ENCODE results near the gene RFTN2.
"Not testable (repeated sequence)": the region's sequence is repeated elsewhere in the genome, so short reads cannot be mapped to it uniquely, and the experiment has no call there.

Gene RFTN2

DNA sequence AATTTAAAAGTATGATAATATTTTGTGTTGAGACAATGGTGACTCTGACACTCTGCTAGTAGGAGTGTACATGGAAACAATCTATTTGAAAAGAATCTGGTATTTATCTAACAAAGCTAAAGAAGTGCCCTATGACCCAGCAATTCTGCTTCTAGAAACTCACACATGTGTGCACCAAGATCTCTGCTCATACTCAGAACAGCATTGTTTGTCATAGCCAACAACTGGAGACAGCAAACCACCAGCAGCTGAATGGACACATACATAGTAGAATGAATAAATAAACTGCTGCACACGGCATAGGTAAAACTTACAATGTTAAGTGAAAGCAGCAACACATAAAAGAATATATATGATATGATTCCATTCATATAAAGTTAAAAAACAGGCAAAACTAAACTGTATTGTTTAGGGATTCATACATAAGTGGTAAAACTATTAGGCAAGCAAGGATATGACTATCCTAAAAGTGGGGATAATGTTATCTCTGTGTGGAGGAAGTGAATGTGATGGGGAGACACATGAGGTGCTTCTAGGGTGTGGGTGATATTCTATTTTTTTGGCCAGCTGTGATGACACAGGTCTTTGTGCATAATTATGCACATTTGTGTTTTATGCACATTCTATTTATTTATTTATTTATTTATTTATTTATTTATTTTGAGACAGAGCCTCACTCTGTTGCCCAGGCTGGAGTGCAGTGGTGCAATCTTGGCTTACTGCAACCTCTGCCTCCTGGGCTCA lies 71.1 kb downstream of the RFTN2 start:
- no peak for DNase-seq (ENCODE audit: low spot score)

DNA sequence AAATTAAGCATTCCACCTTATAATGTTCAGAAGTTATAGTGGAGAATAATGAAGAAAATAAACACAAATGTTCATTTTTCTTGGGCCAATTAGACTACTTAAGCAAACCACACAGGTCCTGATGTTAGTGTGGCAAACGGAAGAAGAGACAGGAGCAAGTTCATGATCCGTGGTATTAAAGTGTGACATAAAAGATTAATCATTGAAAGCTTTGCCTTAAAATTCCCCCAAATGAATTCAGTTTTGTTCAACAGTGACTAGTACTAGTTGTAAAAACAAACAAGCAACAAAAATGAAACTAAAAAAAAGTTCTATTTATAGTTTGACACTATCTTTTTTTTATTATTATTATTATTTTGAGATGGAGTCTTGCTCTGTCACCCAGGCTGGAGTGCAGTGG lies 73.7 kb downstream of the RFTN2 start:
- DNase-seq (ENCODE audit: low spot score) = no peak

DNA sequence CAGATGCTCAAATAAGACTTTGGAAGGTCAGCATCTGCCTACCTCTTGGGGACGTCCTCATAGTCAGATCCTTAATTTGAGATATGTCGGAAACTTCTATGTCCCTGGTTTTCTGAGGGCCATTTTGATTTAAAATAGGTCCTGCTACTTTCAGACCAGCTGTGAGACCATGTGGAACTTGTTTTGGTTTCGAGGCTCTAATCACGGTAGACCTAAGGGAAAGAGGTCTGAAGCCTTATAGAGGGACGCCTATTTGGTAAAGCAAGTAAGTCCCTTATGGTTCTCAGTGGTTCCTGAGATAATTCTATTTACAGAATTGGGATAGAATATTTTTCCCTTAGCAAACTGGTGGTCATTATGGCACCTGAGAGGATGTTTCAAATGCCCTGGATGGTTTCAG lies 75.1 kb downstream of the RFTN2 start:
- no peak for DNase-seq (ENCODE audit: low spot score)

DNA sequence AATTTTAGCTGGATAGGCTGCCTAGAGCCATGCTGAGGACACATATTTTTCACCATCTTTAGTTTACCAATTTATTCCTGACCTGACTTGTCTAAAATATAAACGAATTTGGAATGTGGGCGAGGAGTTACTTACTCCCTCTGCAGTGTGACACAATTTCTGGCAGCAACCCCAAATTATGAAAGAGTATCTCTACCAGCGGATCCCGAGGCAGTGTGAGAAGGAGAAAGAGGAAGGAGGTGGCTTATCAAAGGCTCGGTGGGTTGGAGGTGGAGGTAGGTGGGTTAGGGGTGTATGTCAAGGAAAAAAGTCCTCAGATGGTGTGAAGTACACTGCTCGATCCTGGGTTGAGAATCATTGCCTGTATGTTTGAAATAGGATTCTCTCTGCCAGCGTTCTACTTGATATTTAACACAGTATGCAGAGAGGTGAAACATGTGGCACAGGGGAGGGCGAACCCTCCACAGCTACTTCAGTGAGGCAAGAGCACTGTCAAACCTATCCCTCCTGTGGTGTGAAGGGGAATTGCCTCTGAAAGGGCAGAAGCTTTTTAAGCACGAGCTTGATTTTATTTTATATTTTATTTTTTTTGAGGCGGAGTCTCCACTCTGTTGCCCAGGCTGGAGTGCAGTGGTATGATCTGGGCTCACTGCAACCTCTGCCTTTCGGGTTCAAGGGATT lies 76.0 kb downstream of the RFTN2 start:
- peak; percentile 65 for DNase-seq (ENCODE audit: low spot score)

DNA sequence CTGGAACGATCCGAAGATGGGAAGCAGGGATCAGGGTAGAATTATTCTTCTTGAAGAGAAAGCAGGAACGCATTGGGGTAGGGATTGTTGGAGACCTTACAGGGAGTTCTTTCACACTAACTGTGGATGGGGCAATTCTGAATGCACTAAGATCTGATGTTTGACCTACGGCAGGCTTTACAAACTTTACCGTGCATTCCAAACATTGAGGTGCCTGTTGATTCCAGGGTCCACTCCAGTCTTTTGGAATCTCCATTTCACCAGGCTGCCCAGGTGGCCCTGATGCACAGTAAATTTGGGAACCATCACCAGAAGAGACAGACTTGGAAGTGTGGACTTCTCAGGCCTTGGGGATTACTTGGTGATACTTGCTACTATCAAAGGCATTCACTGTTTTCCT lies 76.9 kb downstream of the RFTN2 start:
- no peak for DNase-seq (ENCODE audit: low spot score)

DNA sequence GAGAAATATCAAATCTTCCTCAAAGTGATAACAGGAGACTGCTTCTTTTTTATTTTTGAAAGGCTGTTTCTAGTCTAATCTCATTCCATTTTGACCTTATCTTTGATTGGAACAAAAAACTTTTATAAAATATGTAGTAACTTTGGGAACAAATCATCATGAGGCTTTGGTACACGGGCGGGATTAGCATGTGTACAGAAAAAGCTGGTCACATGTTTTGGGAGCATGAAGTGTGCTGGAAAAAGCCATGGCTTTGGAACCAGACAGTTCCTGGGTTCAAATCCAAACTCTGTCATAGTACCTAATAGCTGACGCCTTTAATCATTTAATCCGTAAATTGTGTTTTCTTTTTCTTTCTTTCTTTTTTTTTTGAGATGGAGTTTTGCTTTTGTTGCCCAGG lies 78.2 kb downstream of the RFTN2 start:
- DNase-seq (ENCODE audit: low spot score) = no peak

DNA sequence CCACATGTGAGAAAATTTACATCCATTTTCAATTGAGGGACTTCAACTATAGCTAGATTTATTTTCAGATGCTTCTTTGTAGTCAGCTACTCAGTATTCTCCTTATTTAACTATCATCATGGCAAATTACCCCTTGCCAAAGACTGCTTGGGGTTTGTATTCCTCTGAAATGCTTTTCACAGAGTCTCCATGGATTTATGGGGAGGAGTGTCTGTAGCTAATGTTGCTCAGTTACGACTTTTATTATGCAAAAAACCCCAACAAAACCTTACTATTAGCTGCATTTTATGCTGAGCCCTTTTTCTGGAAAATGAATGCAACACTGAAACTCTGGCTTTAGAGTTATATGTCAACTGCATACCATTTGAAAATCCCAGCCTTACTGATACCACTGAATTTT lies 78.6 kb downstream of the RFTN2 start:
- DNase-seq (ENCODE audit: low spot score) = no peak

DNA sequence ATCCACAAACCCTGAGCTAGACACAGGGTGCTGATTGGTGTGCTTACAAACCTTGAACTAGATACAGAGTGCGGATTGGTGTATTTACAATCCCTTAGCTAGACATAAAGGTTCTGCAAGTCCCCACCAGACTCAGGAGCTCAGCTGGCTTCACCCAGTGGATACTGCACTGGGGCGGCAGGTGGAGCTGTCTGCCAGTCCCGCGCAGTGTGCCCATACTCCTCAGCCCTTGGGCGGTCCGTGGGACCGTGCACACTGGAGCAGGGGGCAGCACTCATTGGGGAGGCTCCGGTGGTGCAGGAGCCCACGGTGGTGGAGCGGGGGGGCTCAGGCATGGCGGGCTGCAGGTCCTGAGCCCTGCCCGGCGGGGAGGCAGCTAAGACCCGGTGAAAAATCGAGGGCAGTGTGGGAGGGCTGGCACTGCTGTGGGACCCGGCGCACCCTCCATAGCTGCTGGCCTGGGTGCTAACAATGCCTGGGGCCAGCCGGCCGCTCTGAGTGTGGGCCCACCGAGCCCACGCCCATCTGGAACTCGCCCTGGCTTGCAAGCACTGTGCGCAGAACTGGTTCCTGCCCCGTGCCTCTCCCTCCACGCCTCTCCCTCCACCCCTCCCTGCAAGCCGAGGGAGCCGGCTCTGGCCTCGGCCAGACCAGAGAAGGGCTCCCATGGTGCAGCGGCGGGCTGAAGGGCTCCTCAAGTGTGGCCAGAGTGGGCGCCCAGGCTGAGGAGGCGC lies 83.9 kb downstream of the RFTN2 start:
- no peak for DNase-seq (ENCODE audit: low spot score)

DNA sequence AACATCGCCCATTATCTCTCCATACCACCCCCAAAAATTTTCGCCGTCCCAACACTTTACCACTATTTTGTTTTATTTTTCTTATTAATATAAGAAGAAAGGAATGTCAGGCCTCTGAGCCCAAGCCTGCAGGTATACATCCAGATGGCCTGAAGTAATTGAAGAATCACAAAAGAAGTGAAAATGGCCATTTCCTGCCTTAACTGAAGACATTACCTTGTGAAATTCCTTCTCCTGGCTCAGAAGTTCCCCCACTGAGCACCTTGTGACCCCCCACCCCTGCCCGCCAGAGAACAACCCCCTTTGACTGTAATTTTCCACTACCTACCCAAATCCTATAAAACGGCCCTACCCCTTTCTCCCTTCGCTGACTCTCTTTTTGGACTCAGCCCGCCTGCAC lies 88.1 kb downstream of the RFTN2 start:
- DNase-seq (ENCODE audit: low spot score) = not testable (repeated sequence)

DNA sequence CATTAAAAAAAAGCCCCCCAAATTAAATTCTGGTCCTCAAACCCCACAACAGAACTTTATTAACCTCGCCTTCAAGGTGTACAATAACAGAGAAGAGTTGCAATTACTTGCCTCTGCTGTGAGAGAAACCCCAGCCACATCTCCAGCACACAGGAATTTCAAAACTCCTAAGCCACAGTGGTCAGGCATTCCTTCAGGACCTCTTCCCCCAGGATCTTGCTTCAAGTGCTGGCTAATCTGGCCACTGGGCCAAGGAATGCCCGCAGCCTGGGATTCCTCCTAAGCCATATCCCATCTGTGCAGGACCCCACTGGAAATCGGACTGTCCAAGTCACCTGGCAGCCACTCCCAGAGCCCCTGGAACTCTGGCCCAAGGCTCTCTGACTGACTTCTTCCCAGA lies 95.2 kb downstream of the RFTN2 start:
- not testable (repeated sequence) for DNase-seq (ENCODE audit: low spot score)

DNA sequence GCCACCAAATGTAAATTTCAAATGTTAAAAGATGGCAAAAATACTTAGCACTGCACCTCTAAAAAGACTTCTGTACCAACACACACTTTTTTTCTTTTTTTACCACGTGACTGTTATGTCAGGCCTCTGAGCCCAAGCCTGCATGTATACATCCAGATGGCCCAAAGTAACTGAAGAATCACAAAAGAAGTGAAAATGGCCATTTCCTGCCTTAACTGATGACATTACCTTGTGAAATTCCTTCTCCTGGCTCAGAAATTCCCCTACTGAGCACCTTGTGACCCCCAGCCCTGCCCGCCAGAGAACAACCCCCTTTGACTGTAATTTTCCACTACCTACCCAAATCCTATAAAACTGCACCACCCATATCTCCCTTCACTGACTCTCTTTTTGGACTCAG lies 97.1 kb downstream of the RFTN2 start:
- not testable (repeated sequence) for DNase-seq (ENCODE audit: low spot score)

DNA sequence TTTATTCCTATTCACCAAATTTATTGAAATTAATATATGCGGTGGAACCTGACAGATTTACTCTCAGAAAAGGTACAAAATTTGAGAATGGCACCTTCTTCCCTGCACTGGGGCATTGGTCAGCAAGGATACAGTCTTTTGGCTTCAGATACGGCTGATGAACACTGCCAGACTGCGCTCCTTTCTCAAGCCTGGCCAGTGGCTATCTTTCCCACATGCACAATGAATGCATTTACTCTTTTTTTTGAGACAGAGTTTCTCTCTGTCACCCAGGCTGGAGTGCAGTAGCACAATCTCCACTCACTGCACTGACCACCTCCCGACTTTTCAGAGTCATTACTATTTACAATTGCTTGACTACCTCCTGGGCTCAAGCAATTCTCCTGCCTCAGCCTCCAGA lies 97.9 kb downstream of the RFTN2 start:
- DNase-seq (ENCODE audit: low spot score) = no peak

DNA sequence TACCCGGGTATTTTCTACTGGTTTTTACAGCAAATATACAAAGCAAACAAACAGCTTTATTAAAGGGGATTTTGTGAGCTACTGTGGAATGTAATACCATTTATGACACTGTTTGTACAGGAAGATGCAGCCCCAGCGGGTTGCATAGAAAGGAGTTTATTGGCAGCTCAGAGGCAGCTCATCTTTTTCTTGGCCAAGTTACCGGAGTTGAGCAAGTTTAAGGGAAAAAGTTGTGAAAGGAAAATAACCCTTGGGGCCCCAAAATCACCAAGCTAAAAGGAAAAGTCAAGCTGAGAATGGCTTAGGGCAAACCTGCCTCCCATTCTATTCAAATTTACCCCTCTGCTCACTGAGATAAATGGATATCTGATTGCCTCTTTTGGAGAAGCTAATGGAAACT lies 98.8 kb downstream of the RFTN2 start:
- peak; percentile 58 for DNase-seq (ENCODE audit: low spot score)

DNA sequence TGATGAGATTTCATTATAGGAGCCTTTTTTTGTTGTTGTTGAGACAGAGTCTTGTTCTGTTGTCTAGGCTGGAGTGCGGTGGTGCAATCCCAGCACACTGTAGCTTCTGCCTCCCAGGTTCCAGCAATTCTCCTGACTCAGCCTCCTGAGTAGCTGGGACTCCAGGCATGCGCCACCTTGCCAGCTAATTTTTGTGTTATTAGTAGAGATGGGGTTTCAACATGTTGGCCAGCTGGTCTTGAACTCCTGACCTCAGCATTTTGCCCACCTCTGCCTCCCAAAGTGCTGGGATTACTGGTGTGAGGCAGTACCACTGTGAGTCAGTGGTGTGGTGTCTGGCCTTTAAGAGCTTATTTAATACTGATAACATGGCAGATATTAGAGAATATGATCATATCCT lies 99.4 kb downstream of the RFTN2 start:
- DNase-seq (ENCODE audit: low spot score) = no peak

DNA sequence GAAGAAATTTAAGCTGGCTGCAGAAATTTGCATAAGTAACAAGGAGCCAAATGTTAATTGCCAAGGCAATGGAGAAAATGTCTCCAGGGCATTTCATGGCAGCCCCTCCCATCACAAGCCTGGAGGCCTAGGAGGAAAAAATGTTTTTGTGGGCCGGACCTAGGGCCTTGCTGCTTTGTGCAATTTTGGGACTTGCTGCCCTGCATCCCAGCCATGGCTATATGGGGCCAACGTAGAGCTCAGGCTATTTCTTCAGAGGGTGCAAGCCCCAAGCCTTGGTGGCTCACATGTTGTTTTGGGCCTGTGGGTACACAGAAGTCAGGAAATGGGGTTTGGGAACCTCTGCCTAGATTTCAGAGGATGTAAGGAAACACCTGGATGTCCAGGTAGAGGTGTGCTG lies 101.8 kb downstream of the RFTN2 start:
- DNase-seq (ENCODE audit: low spot score) = no peak

DNA sequence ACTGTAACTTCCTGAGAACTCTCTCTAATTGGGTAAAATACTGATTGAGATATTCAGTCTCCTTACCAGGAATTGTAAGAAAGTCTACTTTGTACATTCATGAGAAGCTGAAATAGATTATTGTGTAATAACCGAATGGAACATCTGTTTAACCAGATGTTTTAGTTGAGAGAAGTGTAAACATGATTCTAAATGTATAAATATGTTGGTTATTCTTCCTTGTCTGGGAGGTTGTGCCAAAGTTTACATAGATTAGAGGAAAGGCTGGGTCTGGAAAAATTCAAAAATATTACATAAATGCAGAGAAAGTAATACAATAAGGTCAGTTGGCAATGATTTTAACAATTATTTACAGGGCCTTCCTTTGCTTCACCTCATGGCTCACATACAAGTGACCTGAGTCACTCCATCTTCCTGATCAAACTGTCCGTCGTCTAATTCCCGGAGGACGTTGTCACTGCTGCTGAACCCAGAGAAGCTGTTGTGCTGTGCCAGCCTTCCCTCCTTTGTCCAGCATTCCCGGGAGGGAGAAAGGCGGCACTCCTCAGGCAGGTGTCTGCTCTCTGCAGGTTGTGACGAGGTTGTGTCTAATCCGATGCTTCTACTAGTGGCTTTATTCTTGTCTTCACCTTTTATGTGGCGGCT lies 103.6 kb downstream of the RFTN2 start:
- DNase-seq (ENCODE audit: low spot score) = peak; percentile 35

DNA sequence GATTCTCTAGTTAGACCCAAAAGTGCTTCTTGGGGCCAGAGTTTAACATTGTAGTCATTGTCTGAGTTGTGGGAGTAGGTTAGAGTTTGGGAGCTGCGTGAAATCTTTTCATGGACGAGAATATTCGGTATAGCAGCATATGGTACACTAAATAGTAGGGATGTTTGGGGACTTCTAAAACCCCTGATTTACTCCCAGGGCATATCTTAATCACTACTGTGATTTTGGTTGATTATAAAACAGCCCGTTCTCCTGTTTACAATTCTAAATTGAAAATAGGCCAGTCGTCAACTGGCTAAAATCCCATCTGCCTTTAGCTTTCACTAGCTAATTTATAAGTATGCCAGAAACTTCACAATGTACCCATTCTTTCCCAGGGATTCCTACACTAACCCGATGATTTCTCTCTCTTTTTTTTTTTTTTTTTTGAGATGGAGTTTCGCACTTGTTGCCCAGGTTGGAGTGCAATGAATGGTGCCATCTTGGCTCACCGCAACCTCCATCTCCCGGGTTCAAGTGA lies 115.2 kb downstream of the RFTN2 start:
- DNase-seq (ENCODE audit: low spot score) = no peak

DNA sequence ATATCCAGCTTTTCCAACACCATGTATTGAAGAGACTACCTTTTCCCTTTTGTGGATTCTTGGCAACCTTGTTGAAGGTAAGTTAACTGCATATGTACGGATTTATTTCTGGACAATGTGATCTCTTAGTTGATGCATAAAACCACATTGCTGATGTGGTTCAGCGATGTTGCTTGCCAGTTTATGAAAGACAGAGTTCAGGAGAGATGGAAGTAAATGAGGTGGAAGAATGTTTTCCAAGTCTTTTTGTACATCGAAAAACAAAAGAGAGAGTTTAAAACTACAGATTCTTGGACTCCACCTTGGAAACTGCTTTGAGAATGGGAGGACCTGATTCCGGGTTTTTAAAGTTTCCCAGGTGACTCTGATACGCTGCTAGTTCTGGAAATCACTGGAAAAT lies 115.7 kb downstream of the RFTN2 start:
- DNase-seq (ENCODE audit: low spot score) = no peak

DNA sequence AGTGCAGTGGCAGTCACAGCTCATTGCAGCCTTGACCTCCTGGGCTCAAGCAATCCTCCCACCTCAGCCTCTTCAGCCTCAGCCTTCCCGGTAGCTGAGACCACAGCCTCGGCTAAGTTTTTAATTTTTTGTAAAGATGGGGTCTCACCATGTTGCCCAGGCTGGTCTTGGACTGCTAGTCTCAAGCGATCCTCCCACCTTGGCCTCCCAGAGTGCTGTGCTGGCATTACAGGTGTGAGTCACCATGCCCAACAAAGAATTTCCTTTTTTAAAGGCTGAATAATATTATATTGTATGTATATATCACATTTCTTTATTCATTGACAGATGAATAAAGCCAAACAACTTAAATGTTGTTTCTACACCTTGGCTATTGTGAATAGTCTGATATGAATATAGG lies 117.0 kb downstream of the RFTN2 start:
- DNase-seq (ENCODE audit: low spot score) = no peak

DNA sequence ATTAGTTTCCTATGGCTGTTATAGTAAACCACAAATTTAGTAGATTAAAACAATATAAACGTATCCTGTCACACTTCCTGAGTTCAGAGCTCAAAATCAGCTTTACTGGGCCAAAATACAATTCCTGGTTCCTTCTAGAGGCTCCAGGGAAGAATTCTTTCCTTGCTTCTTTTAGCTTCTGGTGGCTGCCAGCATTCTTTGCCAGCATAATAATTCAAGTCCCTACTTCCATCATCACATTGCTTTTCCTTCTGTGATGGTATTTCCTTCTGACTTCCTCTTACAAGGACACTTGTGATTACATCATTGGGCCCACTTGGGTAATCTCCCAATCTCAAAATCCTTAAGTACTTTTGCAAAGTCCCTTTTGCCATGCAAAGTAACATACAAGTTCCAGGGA lies 118.9 kb downstream of the RFTN2 start:
- peak; percentile 23 for DNase-seq (ENCODE audit: low spot score)

DNA sequence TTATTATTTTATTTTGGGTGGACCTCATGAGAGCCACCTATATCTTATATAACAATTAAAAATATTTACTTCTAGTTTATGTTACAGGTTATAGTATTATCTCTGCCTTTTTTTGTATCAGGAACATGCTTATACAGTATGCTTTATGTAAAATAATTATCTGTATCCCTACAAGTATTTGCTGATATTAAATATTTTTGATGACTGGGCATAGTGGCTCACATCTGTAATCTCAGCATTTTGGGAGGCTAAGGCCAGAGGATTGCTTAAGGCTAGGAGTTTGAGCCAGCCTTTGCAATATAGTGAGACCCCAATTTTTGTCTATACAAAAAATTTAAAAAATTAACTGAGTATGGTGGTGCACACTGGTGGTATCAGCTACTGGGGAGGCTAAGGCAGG lies 119.9 kb downstream of the RFTN2 start:
- DNase-seq (ENCODE audit: low spot score) = no peak

DNA sequence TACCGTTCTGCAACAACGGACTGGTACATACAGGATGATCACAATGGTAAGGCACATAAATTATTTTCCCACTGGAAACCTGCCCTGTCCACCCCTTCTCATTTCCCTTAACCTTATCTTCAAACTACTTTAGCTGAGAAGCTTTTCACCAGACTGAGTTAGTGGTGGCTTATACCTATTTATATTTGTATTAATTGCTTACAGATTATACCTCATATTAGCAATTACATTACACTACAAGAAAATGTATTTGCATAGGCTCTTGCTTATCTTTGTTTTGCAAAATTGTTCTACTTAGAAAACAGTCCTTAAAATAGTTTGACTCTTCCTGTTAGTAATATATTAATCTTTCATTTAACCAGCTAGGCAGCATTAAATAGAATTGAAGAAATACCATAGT lies 124.1 kb downstream of the RFTN2 start:
- not testable (repeated sequence) for DNase-seq (ENCODE audit: low spot score)

DNA sequence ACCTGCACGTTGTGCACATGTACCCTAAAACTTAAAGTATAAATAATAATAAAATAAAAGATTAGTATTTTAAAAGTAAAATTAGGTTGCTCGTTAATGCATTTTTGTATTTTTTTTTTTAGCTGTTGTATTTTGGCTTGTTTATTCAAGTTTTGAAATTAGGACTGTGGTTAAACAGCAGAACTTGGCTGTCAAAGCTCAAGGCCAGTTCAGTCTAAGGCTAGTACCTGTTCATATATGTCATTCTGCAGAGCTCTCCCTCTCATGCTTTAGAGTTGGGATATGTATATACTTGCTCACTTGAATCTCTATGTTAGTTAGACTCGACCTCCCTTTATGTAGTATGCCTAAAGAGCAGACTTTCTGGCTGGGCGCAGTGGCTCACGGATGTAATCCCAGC lies 126.8 kb downstream of the RFTN2 start:
- DNase-seq (ENCODE audit: low spot score) = no peak

Measured in AG20443 (cell line).